RPMI7951 (cell line): ENCODE results near the gene CRABP1. TPM values are rescaled to one million over a fixed set of nuclear protein-coding genes. Genes with fewer than 3 reads are reported as not detected.

ENCODE experiments used
- total RNA-seq: library from RNA; depleted of rRNA; stranded (reverse); fragments of >200 nt; shearing (Covaris generic); gene quantifications from 2 replicates; pipeline ENCODE4 v1.2.3, GENCODE V29; 2014; rRNA removed

The CRABP1 gene
- total RNA-seq, 1 experiment from 2014 or later, result not detected

Other genes with a start within 250 kb of the CRABP1 start
- not detected in 2 replicates for gene SH2D7, start 247.8 kb upstream of the CRABP1 start, total RNA-seq
- gene CIB2, start 208.9 kb upstream of the CRABP1 start, total RNA-seq, result 6.2 and 7.8 TPM in 2 replicates
- 43.6 and 54.9 TPM in 2 replicates for gene IDH3A, start 191.0 kb upstream of the CRABP1 start, total RNA-seq
- gene ACSBG1, start 105.8 kb upstream of the CRABP1 start, total RNA-seq, result 0.24 and 0.49 TPM in 2 replicates
- gene DNAJA4, start 75.8 kb upstream of the CRABP1 start, total RNA-seq, result 0.59 and 1.6 TPM in 2 replicates
- gene SKIC8, start 40.7 kb upstream of the CRABP1 start, total RNA-seq, result 130 and 132 TPM in 2 replicates
- 18.2 and 24.3 TPM in 2 replicates for gene IREB2, start 97.9 kb downstream of the CRABP1 start, total RNA-seq
- 4.5 and 6.8 TPM in 2 replicates for gene HYKK, start 167.2 kb downstream of the CRABP1 start, total RNA-seq
- gene PSMA4, start 200.1 kb downstream of the CRABP1 start, total RNA-seq, result 584 and 708 TPM in 2 replicates
- 11.7 and 12.0 TPM in 2 replicates for gene CHRNA5, start 225.2 kb downstream of the CRABP1 start, total RNA-seq